HG02678 (cell line): ENCODE measurements around the gene ARHGAP31.
"Not testable (repeated sequence)": the region's sequence is repeated elsewhere in the genome, so short reads cannot be mapped to it uniquely, and the experiment has no call there.

Experiments
- ATAC-seq: cut with Tn5 transposase; IDR thresholded peaks from one replicate; pipeline ENCODE4 v1.9.1; 2021; ENCODE audit warnings: mild to moderate bottlenecking, moderate library complexity; ENCODE audit not compliant: unreplicated experiment

The ARHGAP31 gene

DNA sequence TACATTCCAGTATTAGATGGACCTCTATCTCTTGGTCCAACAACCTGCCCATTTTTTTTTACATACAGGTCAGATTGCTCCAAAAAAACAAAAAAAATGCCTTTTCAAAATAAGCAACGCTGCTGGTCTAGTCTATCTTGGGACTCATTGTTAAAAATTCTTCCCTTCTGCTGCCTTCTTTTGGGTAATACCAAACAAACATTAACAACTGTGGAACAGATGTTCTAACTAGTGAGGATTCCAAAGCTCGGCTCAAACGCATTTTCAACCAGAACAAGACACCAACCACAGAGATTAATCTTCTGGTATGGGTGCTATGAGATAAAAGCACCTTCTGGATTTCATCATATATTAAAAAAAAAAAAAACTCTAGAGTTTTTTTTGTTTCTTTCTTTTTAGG, 24.7 kb downstream of the ARHGAP31 start:
- no peak for ATAC-seq

DNA sequence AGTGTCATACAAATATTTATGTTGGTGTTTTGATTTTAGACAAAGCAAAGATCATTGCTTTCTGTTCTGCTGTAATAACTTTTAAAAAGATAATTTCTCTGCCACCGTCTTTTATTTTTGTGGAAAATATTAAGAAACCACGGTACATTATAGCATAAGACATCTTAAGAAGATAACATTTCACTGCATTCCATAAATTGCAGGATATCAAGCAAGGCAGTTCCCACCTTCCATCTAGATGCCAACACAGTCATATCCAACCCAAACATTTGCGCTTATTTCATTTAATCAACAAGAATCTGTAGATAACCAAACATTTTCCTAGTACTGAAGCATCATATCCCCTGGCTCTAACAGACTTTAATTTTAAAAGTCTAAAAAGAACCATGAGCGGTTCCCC, 25.1 kb downstream of the ARHGAP31 start:
- no peak for ATAC-seq

GRCh38 chr3:119320785-119321184, 26.6 kb downstream of the ARHGAP31 start:
- ATAC-seq: not testable (repeated sequence)

DNA sequence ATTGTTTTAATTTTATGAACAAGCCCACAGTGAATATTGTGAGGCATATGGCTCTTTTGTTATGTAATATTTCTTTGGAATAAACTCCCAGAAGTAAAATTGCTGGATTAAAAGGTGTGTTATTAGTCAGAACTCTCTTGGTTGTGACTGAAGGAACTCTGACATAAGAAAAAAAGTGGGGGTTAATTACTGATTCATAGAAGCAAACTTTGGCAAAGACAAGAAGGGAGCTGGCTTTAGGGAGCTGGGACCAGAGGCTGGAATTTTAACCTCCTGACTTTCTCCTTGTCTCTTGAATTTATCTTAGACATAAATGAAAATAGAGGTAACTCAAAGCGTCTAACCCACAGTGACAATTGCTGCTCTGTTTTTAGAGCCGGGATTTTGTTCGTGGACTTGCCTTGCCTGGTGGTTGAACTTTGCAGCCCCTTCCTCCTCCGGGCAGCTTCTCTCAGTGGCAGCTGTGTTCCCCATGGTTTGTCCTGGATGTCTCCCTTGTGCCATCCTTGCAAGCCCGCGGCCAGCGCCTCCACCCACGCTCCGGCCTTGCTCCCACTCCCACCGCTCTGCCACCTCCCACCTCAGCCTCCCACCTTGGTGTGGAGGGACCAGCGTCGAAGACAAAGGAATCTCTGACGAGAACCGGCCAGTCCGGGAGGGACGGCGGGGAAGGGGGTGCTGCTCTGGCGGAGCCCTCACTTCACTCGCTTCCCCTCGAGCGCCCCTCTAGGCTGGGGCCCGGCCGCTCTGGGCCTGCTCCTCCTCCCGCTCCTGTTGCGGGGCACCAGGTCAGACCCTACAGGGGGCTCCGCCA, 28.0 kb downstream of the ARHGAP31 start:
- ATAC-seq: peak; percentile 31

DNA sequence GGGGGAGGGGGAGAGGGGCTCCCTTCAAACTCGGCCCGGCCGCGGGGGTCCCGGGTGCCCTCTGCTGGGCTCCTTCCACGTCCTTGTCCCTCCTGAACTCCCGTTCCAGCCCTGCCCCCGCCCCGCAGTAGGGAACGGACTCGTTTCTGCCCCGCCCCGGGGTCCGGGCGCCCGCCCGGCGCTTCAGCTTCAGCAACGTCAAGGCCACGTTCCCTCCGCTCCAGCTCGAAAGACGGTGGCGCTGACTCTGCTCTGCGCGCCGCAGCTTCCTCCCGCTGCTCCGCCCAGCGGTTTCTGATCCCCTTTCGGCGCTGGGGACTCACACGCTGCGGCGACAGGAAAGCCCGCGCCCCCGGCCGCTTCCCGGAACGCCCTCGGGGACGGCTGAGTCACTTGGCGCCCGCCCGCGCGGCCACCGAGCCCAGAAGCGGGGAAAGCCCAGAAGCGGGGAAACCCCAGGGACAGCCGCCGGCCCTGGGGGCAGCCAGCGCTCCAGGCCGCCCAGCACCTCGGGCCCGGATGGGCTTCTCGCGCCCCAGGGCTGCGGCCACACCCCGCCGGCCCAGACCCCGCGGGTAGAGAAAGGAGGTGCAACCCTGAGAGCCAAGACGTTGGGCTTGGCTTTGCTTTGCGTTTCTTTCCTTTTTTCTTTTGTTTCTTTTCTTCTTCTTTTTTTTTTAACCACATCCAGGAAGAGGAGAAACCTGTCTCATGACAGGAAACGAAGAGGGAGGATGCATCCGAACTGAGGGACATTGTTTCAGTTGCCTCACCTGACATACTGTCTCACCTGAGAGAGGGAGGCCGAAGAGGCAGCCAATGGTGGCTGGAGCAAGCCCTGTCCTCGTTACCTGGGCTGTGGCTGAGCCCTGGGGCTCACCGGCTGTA, 28.9 kb downstream of the ARHGAP31 start:
- peak; percentile 87 for ATAC-seq

- no peak for ATAC-seq
Observed at GRCh38 chr3:119323723-119324085, 29.5 kb downstream of the ARHGAP31 start.

DNA sequence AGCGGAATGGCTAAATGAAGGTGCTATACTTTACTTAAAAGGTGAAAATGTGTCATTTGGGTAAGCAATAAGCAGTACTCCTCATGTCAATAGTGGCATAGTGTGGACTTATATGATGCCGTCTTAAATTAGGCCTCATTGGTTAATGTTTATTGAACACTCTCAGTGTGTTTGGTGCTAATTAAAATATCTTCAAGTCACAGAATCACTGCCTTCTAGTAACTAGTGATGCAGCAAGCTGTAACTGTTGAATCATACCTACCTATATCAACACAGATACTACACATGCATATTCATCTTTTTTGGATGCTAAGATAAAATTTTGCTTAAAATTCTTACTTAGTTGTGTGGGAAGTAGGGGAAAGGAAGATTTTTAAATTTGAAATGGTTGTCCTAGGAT, 30.7 kb downstream of the ARHGAP31 start:
- ATAC-seq: no peak

DNA sequence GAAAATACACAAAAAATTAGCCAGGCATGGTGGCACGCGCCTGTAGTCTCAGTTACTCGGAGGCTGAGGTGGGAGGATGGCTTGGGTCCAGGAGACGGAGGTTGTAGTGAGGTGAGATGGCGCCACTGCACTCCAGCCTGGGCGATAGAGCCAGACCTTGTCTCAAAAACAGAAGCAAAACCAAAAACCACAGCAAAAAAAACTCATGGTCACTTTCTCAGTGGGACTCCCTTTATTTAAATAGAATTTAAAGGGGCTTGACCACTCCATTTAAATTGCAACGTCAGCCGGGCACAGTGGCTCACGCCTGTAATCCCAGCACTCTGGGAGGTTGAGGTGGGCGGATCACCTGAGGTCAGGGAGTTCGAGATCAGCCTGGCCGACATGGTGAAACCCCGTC, 32.8 kb downstream of the ARHGAP31 start:
- peak; percentile 16 for ATAC-seq

GRCh38 chr3:119329551-119329950, 35.4 kb downstream of the ARHGAP31 start:
- no peak for ATAC-seq

- ATAC-seq: no peak
Observed at GRCh38 chr3:119330181-119330580, 36.0 kb downstream of the ARHGAP31 start.

GRCh38 chr3:119330858-119331257, 36.7 kb downstream of the ARHGAP31 start:
- no peak for ATAC-seq

- no peak for ATAC-seq
Observed at GRCh38 chr3:119331661-119332060, 37.5 kb downstream of the ARHGAP31 start.

- ATAC-seq: no peak
Observed at GRCh38 chr3:119333773-119334509, 39.8 kb downstream of the ARHGAP31 start.

DNA sequence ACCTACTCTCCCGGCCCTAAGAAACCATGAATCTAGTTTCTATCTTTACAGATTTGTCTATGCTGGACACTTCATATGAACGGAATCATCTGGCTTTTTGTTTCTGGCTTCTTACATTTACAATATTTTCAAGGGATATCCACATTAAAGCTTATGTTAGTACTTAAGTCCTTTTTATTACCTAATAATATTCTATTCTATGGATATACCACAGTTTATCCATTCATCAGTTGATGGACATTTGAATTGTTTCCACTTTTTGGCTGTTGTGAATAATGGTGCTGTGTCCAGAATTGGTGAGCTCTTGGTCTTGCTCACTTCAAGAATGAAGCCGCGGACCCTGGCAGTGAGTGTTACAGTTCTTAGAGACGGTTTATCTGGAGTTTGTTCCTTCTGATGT, 42.6 kb downstream of the ARHGAP31 start:
- ATAC-seq: no peak

GRCh38 chr3:119337407-119337806, 43.2 kb downstream of the ARHGAP31 start:
- ATAC-seq: not testable (repeated sequence)

GRCh38 chr3:119338754-119339153, 44.6 kb downstream of the ARHGAP31 start:
- ATAC-seq: no peak

DNA sequence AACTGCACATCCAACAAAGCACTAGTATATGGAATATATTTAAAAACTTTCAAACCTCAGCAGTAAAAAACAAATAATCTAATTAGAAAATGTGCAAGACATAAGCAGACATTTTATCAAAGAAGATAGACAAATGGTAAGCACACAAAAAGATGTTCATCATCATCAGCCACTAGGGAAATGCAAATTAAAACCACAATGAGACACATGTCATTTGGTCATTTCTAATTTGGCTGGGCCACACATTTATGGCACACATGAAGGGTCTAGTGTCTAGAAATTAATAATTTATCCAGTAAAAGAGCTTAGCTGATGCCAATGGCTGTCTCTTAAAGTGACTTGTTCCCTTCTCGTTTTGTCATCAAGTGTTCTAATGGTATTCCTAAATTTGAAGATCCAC, 45.8 kb downstream of the ARHGAP31 start:
- no peak for ATAC-seq

- no peak for ATAC-seq
Observed at GRCh38 chr3:119340446-119340845, 46.3 kb downstream of the ARHGAP31 start.

DNA sequence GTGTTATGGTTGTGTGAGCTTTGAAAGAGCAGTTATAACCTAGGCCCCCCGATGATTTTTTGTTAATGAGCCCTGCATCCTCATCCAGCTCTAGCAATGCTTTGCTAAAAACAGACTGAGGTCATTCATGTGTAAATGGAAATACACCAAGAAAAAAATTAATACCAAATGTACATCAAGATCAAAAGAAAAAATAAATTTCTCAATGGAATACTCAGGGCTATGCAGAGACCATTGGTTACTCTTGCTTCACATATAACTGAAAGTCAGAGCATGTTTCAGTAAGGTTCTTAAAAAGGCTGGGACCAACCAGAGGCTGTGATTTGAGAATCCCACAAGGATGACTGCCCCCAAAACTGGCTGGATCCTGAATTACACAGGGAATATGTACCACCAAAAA, 48.0 kb downstream of the ARHGAP31 start:
- no peak for ATAC-seq

- ATAC-seq: peak; percentile 87
Observed at GRCh38 chr3:119343719-119344118, 49.5 kb downstream of the ARHGAP31 start.

GRCh38 chr3:119346076-119346496, 51.9 kb downstream of the ARHGAP31 start:
- no peak for ATAC-seq
